Immature natural killer cell (primary cell): Measurements from ENCODE around the gene THBS2. TPM values are rescaled to one million over a fixed set of nuclear protein-coding genes. Genes with fewer than 3 reads are reported as not detected.

Source experiments
- DNase-seq, 3 donors: peaks; one replicate each; pipeline ENCODE4 v3.0.0; 2022; ENCODE audit warnings: mixed read lengths in 1 of 3
- H3K27ac Mint-ChIP-seq, 6 donors: one replicate each; pipeline ENCODE4 v1.8.0; 2020; ENCODE audit warnings: mixed read lengths in 6 of 6, mild to moderate bottlenecking in 5 of 6, inconsistent platforms in 4 of 6, moderate library complexity in 3 of 6
- H3K27me3 Mint-ChIP-seq, 3 donors: one replicate each; pipeline ENCODE4 v1.8.0; 2020 to 2021; ENCODE audit warnings: low read depth in 3 of 3, mild to moderate bottlenecking in 3 of 3, mixed read lengths in 3 of 3, moderate library complexity in 3 of 3, inconsistent platforms in 1 of 3
- H3K36me3 Mint-ChIP-seq, 3 donors: one replicate each; pipeline ENCODE4 v1.8.0; 2020; ENCODE audit warnings: mixed read lengths in 3 of 3, inconsistent platforms in 2 of 3, mild to moderate bottlenecking in 2 of 3
- H3K4me1 Mint-ChIP-seq, 2 donors: one replicate each; pipeline ENCODE4 v1.8.0; 2020; ENCODE audit warnings: inconsistent platforms in 2 of 2, mild to moderate bottlenecking in 2 of 2, mixed read lengths in 2 of 2, moderate library complexity in 1 of 2
- H3K4me3 Mint-ChIP-seq, 5 donors: one replicate each; pipeline ENCODE4 v1.8.0; 2020; ENCODE audit warnings: mild to moderate bottlenecking in 5 of 5, mixed read lengths in 5 of 5, inconsistent platforms in 3 of 5, moderate library complexity in 3 of 5
- H3K9me3 Mint-ChIP-seq, 6 donors: one replicate each; pipeline ENCODE4 v1.8.0; 2020; ENCODE audit warnings: mild to moderate bottlenecking in 6 of 6, mixed read lengths in 6 of 6, inconsistent platforms in 4 of 6, moderate library complexity in 3 of 6
- polyA plus RNA-seq, 3 donors: library from polyadenylated mRNA; unstranded; fragments of 300-500 nt; fragmentation: Illumina TruSeq; gene quantifications; one replicate each; pipeline ENCODE4 v1.2.3, GENCODE V29; 2021

The THBS2 gene
- polyA plus RNA-seq, 3 donors from 2014 or later: 0.06 to 0.11 TPM; not detected in 1

DNA sequence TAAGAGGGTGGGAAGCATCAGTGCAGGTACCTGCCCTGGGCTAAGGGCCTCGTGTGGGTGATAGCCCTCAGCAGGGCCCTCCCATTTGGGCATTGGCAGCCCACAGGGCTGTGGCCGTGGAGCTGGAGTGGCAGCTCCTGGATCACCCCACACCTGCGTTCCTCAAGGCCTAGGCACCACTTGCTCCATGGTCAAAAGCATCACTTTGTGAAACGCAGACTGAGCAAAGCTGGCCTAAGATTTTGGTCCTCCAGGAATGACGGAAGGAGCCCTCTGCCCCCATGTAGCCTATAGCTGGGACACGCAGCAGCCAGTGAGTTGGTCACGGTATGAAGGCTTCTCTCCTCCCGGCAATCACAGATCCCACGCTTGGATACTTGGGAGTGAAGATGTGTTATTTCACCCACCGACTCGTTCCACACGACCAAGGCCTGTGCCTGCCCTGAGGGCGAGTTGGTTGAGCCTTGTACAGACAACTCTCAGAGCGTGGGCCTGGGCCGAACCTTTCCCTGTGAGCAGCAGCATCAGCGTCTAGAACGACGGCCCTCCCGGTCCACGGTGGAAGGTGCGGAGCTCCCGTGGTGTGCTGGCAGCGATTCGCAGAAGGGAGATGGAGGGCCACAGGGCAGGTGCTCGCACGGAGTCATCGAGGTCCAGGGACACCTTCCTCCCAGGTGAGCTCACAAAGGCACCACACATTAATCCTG, 39.7 kb downstream of the THBS2 start:
- Mint-ChIP-seq H3K9me3 (peaks cover 0 to 2% (median 0%) of the 10 kb centered on the region in 6 donors), H3K4me1 (peaks cover 9 to 31% of the 10 kb centered on the region in 2 donors), H3K27ac (peak overlapping the region in 2 of 6 donors; percentile 8 to 17), H3K27me3 (peaks cover 0 to 4% (median 2%) of the 10 kb centered on the region in 3 donors), H3K36me3 (peaks cover 0 to 29% (median 7%) of the 10 kb centered on the region in 3 donors), H3K4me3 (peak overlapping the region in 1 of 5 donors; percentile 10)
- no peak for DNase-seq

DNA sequence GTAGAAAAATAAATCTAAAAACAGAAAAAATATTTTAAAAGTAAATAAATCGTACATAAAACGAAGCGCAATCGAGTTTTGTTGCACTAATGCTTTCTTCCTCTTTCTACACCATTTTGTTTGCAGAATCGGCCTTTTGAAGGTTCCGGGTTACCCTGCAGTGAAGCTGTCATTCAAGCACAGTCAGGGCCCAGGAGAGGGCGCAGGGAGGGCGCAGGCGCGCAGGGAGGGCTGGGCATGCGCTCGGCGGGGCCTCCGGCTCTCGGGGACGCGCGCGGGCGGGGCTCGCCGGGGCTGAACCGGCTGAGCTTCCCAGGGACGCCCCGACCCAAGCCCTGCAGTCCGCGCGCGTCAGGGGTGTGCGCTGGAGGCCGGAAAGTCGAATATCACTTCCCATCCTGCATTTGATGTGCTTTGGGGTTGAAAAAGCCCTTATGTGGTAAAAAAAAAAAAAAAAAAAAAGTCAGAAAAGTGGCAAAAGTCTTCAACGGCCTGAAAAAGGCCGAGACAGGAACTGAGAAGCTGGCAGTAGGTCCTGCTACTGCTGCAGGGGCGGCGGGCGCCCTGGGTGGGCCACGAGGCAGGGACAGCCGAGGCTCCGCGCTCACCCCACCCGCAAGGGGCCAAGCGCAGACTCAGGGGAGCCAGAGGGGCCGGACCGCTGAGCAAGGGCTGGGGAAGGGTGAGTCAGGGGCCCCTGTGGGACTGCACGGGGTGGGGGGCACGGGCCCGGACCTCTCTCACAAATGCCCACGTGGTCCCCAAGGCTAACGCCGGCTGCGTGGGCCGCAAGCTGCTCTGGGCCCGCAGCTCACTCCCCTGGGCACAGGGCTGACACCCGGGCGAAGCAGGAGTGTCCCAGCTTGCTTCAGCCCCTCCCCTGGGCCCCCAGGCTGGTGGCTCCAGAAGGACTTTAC, 40.5 kb downstream of the THBS2 start:
- Mint-ChIP-seq H3K9me3 (peaks cover 0 to 6% (median 2%) of the 10 kb centered on the region in 6 donors), H3K4me3 (peak overlapping the region; percentile 76 to 86 (median 79)), H3K27me3 (peaks cover 0 to 7% (median 2%) of the 10 kb centered on the region in 3 donors), H3K36me3 (peaks cover 0 to 33% (median 7%) of the 10 kb centered on the region in 3 donors), H3K27ac (peak overlapping the region; percentile 68 to 90 (median 84)), H3K4me1 (peaks cover 9 to 32% of the 10 kb centered on the region in 2 donors)
- DNase-seq: peak; percentile 90 to 93 (median 93)

DNA sequence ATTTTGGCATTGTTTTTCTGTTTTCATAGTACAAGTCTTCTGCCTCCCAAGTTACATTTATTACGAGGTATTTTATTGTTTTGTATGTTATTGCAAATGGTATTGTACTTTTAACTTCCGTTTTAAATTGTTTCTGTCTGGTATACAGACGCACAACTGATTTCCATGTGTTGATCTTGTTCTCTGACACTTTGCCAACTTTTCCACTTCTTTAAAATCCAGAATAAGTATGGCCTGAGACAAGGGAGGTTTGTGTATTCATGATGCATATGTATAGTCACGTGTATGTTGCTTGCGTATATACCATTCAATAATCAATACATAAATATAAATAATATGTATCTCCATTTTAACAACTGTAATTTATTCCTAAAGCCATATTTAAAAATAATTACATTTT, 41.2 kb downstream of the THBS2 start:
- H3K4me3 Mint-ChIP-seq: peak overlapping the region in 3 of 5 donors; percentile 41 to 86 (median 79)
- peaks cover 4 to 12% (median 6%) of the 10 kb centered on the region in 6 donors for H3K9me3 Mint-ChIP-seq
- peak overlapping the region in 5 of 6 donors; percentile 18 to 80 (median 32) for H3K27ac Mint-ChIP-seq
- DNase-seq: no peak
- H3K36me3 Mint-ChIP-seq: peaks cover 0 to 38% (median 8%) of the 10 kb centered on the region in 3 donors
- peaks cover 0 to 7% (median 0%) of the 10 kb centered on the region in 3 donors for H3K27me3 Mint-ChIP-seq
- peaks cover 7 to 40% of the 10 kb centered on the region in 2 donors for H3K4me1 Mint-ChIP-seq

DNA sequence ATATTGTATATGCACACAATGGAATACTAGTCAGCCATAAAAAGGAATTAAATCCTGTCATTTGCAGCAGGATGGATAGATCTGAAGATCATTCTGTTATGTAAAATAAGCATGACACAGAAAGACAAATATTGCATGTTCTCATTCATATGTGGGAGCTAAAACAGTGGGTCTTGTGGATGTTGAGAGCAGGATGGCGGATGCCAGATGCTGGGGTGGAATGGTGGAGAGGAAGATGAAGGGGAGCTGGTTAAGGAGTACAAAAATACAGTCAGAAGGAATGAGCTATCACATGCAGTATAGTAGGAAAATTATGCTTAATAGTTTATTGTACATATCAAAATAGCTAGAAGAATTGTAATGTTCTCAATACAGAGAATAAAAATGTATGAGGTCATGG, 41.8 kb downstream of the THBS2 start:
- Mint-ChIP-seq H3K9me3 (peaks cover 4 to 18% (median 9%) of the 10 kb centered on the region in 6 donors), H3K36me3 (peaks cover under 1 to 34% (median 10%) of the 10 kb centered on the region in 3 donors), H3K4me1 (peaks cover 6 to 35% of the 10 kb centered on the region in 2 donors), H3K4me3 (peak overlapping the region in 4 of 5 donors; percentile 19 to 44 (median 28)), H3K27ac (peak overlapping the region in 3 of 6 donors; percentile 54 to 79 (median 70)), H3K27me3 (peaks cover 0 to 7% (median 0%) of the 10 kb centered on the region in 3 donors)
- DNase-seq: no peak

DNA sequence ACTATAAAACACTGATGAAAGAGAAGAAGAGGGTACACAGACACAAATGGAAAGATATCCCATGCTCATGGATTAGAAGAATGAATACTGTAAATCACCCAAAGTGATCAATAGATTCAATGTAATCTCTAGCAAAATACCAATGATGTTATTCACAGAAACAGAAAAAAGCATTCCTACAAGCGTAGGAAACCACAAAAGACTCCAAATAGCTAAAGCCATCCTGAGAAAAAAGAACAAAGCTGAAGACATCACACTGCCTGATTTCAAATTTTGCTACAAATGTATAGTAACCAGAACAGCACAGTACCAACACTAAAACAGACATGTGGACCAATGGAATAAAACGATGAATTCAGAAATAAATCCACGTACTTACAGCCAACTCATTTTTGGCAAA, 43.0 kb downstream of the THBS2 start:
- H3K27me3 Mint-ChIP-seq: peaks cover 0 to 8% (median under 1%) of the 10 kb centered on the region in 3 donors
- no peak overlapping the region for H3K4me3 Mint-ChIP-seq
- H3K4me1 Mint-ChIP-seq: peaks cover 6 to 26% of the 10 kb centered on the region in 2 donors
- peaks cover 6 to 31% (median 9%) of the 10 kb centered on the region in 3 donors for H3K36me3 Mint-ChIP-seq
- no peak for DNase-seq
- peak overlapping the region in 1 of 6 donors; percentile 33 for H3K27ac Mint-ChIP-seq
- peaks cover 4 to 26% (median 16%) of the 10 kb centered on the region in 6 donors for H3K9me3 Mint-ChIP-seq

DNA sequence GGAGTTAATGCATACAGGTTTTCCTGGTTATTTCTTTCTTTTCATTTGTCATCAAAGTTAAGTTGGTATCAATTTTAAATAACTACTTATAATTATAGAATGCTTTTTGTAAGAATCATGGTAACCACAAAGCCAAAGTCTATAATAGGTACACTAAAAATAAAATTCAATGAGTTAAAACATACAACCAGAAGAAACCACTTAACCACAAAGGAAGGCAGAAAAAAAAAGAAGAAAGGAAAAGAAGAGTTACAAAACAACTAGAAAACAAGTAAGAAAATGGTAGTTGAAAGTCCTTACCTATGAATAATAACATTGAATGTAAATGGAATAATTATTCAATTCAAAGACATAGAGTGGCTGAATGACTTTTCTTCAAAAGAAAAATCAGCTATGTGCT, 45.6 kb downstream of the THBS2 start:
- Mint-ChIP-seq H3K4me1 (peaks cover 6 to 24% of the 10 kb centered on the region in 2 donors), H3K27ac (no peak overlapping the region), H3K9me3 (peaks cover 10 to 26% (median 16%) of the 10 kb centered on the region in 6 donors), H3K27me3 (peaks cover 0 to 6% (median 6%) of the 10 kb centered on the region in 3 donors), H3K36me3 (peaks cover 6 to 31% (median 9%) of the 10 kb centered on the region in 3 donors), H3K4me3 (no peak overlapping the region)
- DNase-seq: no peak

DNA sequence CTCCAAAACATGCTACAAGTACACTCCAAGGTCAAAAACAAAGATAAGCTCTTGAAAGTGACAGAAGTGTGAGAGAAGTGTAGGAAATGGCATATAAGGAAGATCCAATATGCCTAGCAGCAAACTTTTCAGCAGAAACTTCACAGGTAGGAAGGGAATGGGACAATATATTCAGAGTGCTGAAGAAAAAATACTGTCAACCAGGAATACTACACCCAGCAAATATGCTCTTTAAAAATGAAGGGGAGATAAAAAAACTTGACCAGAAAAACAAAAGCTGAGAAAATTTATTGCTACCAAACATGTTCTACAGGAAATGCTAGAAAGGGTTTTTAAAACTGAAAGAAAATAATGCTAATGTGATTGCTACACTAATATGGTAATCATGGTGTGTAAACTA, 46.2 kb downstream of the THBS2 start:
- no peak for DNase-seq
- H3K4me1 Mint-ChIP-seq: peaks cover 5 to 18% of the 10 kb centered on the region in 2 donors
- peaks cover 6 to 31% (median 9%) of the 10 kb centered on the region in 3 donors for H3K36me3 Mint-ChIP-seq
- no peak overlapping the region for H3K4me3 Mint-ChIP-seq
- H3K9me3 Mint-ChIP-seq: peaks cover 10 to 26% (median 16%) of the 10 kb centered on the region in 6 donors
- H3K27ac Mint-ChIP-seq: no peak overlapping the region
- H3K27me3 Mint-ChIP-seq: peaks cover 0 to 6% (median 6%) of the 10 kb centered on the region in 3 donors

DNA sequence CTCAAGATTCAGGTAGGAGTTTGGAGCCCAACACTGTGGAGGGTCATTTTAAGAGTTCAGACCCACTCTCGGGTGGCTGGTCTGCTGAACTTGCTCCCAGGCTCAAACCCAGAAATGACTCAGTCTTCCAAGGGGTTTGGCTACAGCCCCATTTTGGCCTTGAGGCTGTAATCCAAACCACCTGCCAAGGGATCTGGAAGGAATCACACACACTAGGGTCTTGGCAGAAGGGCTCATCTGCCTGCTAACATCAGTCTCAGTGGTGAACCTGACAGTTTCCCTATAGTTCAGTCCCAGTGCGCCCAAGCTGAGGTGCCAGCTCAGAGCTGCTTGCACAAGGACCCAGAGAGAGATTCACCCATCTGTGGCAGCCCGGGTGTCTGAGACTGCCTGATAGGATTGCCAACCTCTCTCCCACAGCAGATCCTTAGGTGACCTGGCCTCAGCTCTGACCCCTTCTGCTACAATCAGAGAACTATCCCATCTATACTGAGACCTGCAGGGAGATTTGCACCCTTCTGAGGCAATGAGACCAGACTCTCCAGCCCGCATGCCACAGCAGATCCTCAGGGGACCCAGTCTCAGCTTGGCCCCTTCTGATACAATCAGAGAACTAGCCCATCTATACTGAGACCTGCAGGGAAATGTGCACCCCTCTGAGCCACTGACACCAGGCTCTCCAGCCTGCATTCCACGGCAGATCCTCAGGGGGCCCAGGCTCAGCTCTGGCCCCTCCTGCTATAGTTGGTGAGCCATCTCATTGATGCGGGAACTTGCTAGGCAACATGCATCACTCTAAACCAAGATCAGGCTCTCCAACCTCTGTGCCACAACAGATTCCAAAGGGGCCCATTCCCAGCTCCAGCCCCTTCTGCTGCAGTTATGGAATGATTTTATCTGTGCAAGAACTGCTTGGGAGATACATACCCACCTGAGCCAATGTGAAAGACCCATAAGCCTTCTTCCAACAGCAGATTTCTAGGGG, 48.2 kb downstream of the THBS2 start:
- DNase-seq: no peak
- Mint-ChIP-seq H3K27ac (no peak overlapping the region), H3K4me3 (no peak overlapping the region), H3K9me3 (peaks cover 13 to 26% (median 16%) of the 10 kb centered on the region in 6 donors), H3K36me3 (peaks cover 9 to 26% (median 9%) of the 10 kb centered on the region in 3 donors), H3K4me1 (peaks cover 0 to 9% of the 10 kb centered on the region in 2 donors), H3K27me3 (peaks cover 0 to 9% (median 7%) of the 10 kb centered on the region in 3 donors)

DNA sequence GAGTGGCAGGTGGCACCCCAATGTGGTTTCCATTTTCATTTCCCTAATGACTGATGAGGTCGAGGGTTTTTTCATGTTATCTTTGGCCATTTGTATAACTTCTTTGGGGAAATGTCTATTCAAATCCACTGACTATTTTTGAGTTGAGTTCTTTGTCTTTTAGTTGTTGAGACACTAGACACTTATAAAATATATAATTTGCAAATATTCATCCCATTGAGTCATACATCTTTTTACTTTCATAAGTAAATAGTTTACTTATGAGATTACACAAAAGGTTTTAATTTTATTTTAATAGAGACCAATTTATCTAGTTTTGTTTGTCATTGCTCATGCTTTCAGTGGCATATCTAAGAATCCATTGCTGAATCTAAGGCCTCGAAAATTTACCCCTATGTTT, 49.5 kb downstream of the THBS2 start:
- Mint-ChIP-seq H3K27me3 (peaks cover 0 to 9% (median 6%) of the 10 kb centered on the region in 3 donors), H3K9me3 (peaks cover 12 to 26% (median 16%) of the 10 kb centered on the region in 6 donors), H3K4me3 (no peak overlapping the region), H3K4me1 (peaks cover 0 to 9% of the 10 kb centered on the region in 2 donors), H3K36me3 (peaks cover 9 to 16% (median 9%) of the 10 kb centered on the region in 3 donors), H3K27ac (no peak overlapping the region)
- DNase-seq: no peak

DNA sequence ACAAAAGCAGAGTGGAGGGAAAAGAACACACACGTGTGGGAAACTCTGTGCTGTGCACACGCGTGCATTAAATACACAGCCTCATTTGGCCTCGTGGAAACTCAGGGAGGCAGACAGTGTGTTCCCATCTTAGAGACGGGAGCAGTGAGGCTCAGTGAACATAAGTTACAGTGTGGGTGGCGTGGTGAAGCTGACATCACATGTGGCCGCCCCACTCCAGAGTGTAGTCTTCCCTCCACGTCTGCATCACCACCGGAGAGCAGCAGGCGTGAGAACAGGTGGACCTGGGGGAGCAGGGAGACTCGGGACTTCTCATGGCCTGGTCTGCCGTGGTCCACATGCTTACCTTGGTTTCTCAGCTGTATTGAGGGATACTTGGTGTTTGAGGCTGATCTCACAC, 51.7 kb downstream of the THBS2 start:
- H3K27ac Mint-ChIP-seq: no peak overlapping the region
- DNase-seq: no peak
- H3K9me3 Mint-ChIP-seq: peaks cover 6 to 9% (median 8%) of the 10 kb centered on the region in 6 donors

DNA sequence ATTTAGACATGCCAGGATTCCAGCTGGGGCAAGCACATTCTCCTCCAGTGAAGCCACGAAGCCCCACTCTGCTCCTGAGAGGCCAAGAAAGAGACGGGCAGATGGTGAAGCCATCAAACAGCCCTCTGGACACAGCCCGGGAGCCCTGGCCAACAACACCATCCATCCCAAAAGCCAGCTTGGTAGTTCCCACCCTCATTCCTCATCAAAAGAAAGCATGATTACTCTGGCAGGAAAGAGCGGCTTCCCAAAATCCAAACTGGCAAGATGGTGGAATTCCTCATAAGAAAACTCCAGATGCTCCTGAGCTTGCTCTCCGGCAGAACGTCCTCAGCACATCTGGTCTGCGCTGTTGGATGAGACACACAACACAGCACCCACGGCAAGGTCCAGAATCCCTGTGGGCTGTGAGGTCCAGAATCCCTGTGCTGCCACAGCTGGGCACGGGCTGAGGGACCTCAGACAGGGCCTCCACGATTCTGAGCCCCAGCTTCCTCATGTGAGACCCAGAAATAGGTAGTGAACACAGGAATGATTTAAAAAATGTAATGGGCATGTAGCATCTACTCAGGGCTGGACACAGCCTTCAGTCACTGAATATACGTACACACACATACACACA, 52.6 kb downstream of the THBS2 start:
- Mint-ChIP-seq H3K4me3 (no peak overlapping the region), H3K27me3 (peaks cover 0 to 9% (median 2%) of the 10 kb centered on the region in 3 donors), H3K9me3 (peaks cover 0 to 9% (median 0%) of the 10 kb centered on the region in 6 donors), H3K36me3 (peaks cover 0 to 3% (median 0%) of the 10 kb centered on the region in 3 donors), H3K4me1 (no peaks in the 10 kb centered on the region), H3K27ac (no peak overlapping the region)
- no peak for DNase-seq

More for the DNA sequence above, 51.7 kb downstream of the THBS2 start:
- H3K36me3 Mint-ChIP-seq: peaks cover 4 to 9% (median 6%) of the 10 kb centered on the region in 3 donors
- no peaks in the 10 kb centered on the region for H3K4me1 Mint-ChIP-seq
- H3K4me3 Mint-ChIP-seq: no peak overlapping the region
- H3K27me3 Mint-ChIP-seq: peaks cover 0 to 9% (median 4%) of the 10 kb centered on the region in 3 donors
